H1 (cell line): ENCODE results near the gene PTPRE. TPM values are rescaled to one million over a fixed set of nuclear protein-coding genes. Genes with fewer than 3 reads are reported as not detected.

Source experiments
- CHD7 ChIP-seq: fragments of 300-600 bp; sonication (generic); IDR thresholded peaks from 2 replicates; pipeline ENCODE4 v1.7.1; 2012; ENCODE audit warnings: low read length, moderate library complexity, mild to moderate bottlenecking, inconsistent platforms; ENCODE audit not compliant: insufficient replicate concordance
- polyA plus RNA-seq, 7 experiments: library from polyadenylated mRNA; depleted of rRNA in 3 of 7; stranded (reverse) in 5 of 7; unstranded in 2 of 7; fragments of >200 nt in 5 of 7; fragments of 200-250 nt in 2 of 7; gene quantifications; 1 replicate in 5 of 7; 2 replicates in 1 of 7; 4 replicates in 1 of 7; pipeline versions ENCODE4 v1.2.1 to v1.2.3, GENCODE V29; 2011 to 2013; ENCODE audit warnings: missing spikeins in 2 of 7, mixed read lengths in 2 of 7
- total RNA-seq: library from RNA; stranded (reverse); fragmentation: NEBNext Ultra II Directional; extraction: Animal tissue kit (Norgen Biotek cat#: 25700); gene quantifications from 2 replicates; pipeline ENCODE4 v1.2.1, GENCODE V29; 2021

Gene PTPRE
- total and polyA plus RNA-seq, 2 of the 8 experiments (the other 6 are each of a cell fraction or from before 2014, with no cell fraction given): 0.33 to 0.54 TPM

- no peak for TF ChIP-seq CHD7
These were observed 94.5 kb downstream of the PTPRE start (continued) for GRCh38 chr10:128001363-128001745.
